ENCODE measurements around the gene SYT2.

GRCh38 chr1:202702088-202702487 lies 8.2 kb downstream of the SYT2 start:
- TF ChIP-seq CTCF (conservative IDR thresholded peaks at IDR 0.05 in 1 of 2, IDR thresholded peaks at IDR 0.05 in 1 of 2; ENCODE audit: low read depth in 1 of 2, low read length in 2 of 2): no peak
- TF ChIP-seq EZH2 (IDR thresholded peaks at IDR 0.05; ENCODE audit: low read length, missing control alignments): no peak
